Measurements from ENCODE around the gene EDIL3. TPM values are rescaled to one million over a fixed set of nuclear protein-coding genes. Genes with fewer than 3 reads are reported as not detected.

Gene EDIL3
- total RNA-seq, 4 donors from 2014 or later, result 12.2 to 26.9 (median 16.1) TPM

DNA sequence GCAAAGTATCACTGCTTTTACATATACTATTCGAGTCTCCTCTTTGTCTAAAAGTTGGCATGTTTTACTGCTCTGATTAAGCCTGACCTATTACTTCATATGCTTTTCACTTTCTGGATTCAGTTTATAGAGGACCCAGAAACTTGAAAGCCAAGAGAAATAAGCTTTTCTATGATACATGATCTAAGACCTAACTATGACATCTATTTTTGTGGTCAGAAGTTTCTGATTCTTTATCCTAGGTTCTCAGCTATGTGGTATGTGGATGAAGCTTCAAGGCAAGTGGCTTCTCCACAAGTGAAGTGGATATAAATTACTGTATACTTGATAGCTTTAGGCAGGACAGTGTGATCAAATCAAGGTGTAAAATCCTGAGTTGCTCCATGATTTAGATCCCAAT lies 6.3 kb downstream of the EDIL3 start:
- H3K9me3 ChIP-seq, result no peaks in the 10 kb centered on the region
- TF ChIP-seq EP300 (IDR thresholded peaks at IDR 0.05), result no peak
- no peak for TF ChIP-seq POLR2AphosphoS5 (IDR thresholded peaks at IDR 0.05)
- TF ChIP-seq, protein P1, sequence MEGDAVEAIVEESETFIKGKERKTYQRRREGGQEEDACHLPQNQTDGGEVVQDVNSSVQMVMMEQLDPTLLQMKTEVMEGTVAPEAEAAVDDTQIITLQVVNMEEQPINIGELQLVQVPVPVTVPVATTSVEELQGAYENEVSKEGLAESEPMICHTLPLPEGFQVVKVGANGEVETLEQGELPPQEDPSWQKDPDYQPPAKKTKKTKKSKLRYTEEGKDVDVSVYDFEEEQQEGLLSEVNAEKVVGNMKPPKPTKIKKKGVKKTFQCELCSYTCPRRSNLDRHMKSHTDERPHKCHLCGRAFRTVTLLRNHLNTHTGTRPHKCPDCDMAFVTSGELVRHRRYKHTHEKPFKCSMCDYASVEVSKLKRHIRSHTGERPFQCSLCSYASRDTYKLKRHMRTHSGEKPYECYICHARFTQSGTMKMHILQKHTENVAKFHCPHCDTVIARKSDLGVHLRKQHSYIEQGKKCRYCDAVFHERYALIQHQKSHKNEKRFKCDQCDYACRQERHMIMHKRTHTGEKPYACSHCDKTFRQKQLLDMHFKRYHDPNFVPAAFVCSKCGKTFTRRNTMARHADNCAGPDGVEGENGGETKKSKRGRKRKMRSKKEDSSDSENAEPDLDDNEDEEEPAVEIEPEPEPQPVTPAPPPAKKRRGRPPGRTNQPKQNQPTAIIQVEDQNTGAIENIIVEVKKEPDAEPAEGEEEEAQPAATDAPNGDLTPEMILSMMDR (IDR thresholded peaks at IDR 0.05), result no peak
- TF ChIP-seq POLR2A (IDR thresholded peaks at IDR 0.05), result no peak
- 22 to 36% methylated on average over 1 of the region's 1 CpG for WGBS, 2 donors (ENCODE audit: low coverage in 1 of 2)
- ATAC-seq, result no peak
- H3K36me3 ChIP-seq, result no peaks in the 10 kb centered on the region
- peaks cover 23% of the 10 kb centered on the region for H3K27me3 ChIP-seq
- H3K27ac ChIP-seq, result no peak overlapping the region
- H3K4me3 ChIP-seq, result no peak overlapping the region
- H3K4me1 ChIP-seq, result peaks cover 0 to 17% (median 0%) of the 10 kb centered on the region in 3 donors

DNA sequence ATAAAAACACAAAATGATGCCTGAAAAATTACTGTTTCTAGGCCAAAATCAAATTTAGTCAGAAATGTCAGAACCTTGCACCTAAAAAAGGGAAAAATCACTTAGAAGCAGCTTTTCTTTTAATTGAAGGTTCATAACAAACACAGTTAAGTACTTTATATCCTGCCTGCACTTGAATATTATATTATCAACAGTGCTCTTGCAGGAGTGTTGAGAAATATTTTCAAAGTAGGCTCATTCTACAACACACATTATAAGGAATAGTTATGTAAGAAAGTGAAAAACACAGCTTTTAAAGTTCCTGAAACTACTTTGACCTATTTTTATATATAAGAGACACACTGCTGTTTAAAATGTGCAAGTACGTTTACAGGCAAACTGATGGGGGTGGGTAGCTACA lies 8.3 kb downstream of the EDIL3 start:
- ATAC-seq, result no peak
- Histone ChIP-seq H3K4me3 (no peak overlapping the region), H3K4me1 (no peaks in the 10 kb centered on the region), H3K27me3 (peaks cover 4% of the 10 kb centered on the region), H3K36me3 (no peaks in the 10 kb centered on the region), H3K27ac (no peak overlapping the region), H3K9me3 (no peaks in the 10 kb centered on the region)
- WGBS, 2 donors (ENCODE audit: low coverage in 1 of 2), result 64 to 68% methylated on average over 1 of the region's 1 CpG
- TF ChIP-seq POLR2AphosphoS5 (IDR thresholded peaks at IDR 0.05) (no peak), EP300 (IDR thresholded peaks at IDR 0.05) (no peak), POLR2A (IDR thresholded peaks at IDR 0.05) (no peak)
- TF ChIP-seq, protein P1 (IDR thresholded peaks at IDR 0.05), result no peak

DNA sequence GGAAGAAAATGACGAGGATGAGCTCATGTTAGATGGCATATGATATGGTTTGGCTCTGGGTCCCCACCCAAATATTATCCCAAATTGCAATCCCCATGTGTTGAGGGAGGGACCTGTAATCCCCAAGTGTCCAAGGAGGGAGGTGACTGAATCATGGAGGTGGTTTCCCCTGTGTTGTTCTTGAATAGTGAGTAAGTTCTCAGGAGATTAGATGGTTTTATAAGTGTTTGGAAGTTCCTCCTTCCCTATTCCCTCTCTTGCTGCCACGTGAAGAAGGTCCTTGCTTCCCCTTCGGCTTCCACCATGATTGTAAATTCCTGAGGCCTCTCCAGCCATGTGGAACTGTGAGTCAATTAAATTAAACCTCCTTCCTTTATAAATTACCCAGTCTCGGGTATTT lies 10.1 kb downstream of the EDIL3 start:
- Histone ChIP-seq H3K27ac (no peak overlapping the region), H3K36me3 (no peaks in the 10 kb centered on the region), H3K4me3 (no peak overlapping the region), H3K4me1 (no peaks in the 10 kb centered on the region), H3K27me3 (no peaks in the 10 kb centered on the region), H3K9me3 (no peaks in the 10 kb centered on the region)
- TF ChIP-seq POLR2A (IDR thresholded peaks at IDR 0.05) (no peak), EP300 (IDR thresholded peaks at IDR 0.05) (no peak), POLR2AphosphoS5 (IDR thresholded peaks at IDR 0.05) (no peak)
- TF ChIP-seq, protein P1 (IDR thresholded peaks at IDR 0.05), result no peak
- ATAC-seq, result no peak
- 91 to 100% methylated on average over 4 of the region's 4 CpGs for WGBS, 2 donors (ENCODE audit: low coverage in 1 of 2)

DNA sequence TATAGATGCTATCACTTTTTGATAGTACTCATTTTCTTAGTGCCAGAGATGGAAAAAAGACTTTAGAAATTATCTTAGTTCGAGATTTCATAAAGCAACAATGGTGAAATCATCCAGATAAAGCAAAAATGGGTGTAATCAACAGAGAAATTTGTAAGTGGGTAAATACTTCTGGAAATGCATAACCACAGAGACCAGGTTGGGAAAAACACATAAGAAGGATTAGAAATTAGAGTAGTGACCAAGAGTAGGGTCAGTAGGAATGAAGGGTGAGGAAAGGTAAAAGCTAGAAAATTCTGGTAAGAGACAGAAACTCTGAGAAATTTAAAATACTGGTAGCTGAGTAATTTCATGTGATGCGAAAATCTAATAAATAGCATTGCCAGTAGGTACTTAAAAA lies 11.2 kb downstream of the EDIL3 start:
- H3K4me3 ChIP-seq, result no peak overlapping the region
- TF ChIP-seq POLR2AphosphoS5 (IDR thresholded peaks at IDR 0.05) (no peak), EP300 (IDR thresholded peaks at IDR 0.05) (no peak), POLR2A (IDR thresholded peaks at IDR 0.05) (no peak)
- TF ChIP-seq, protein P1 (IDR thresholded peaks at IDR 0.05), result no peak
- no peaks in the 10 kb centered on the region for H3K36me3 ChIP-seq
- H3K4me1 ChIP-seq, result no peaks in the 10 kb centered on the region
- H3K27ac ChIP-seq, result no peak overlapping the region
- 90% methylated on average over 2 of the region's 2 CpGs for WGBS, 2 donors (ENCODE audit: low coverage in 1 of 2)
- no peaks in the 10 kb centered on the region for H3K27me3 ChIP-seq
- ATAC-seq, result no peak
- H3K9me3 ChIP-seq, result no peaks in the 10 kb centered on the region

DNA sequence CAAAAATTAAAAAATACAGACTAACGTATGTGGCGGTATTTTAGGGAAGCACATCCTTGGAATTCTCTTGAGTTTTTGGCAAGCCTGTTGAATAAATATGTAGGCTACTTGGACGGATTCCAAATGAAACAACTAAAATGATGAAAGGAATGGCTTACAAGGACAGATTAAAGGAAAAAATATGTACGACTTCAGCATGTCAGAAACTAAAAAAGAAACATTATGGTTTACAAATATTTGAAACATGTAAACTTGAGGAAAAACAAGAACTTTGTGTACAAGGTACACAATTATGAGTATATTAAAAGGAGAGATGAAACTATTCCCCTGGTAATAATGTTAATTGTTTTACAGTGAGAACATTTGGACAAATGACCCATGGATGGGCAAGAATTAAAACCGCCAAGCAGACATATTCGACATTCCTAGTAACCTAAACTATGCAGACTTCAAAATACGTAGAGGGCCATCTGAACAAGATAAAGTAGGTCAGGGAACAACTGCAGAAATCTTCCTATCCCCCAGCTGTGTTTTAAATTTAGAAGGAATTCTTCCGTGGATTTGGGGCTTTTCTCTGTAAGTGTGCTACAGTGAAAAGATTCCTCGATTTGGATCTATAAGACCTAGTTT lies 12.5 kb downstream of the EDIL3 start:
- Histone ChIP-seq H3K4me1 (no peaks in the 10 kb centered on the region), H3K9me3 (no peaks in the 10 kb centered on the region), H3K27me3 (no peaks in the 10 kb centered on the region), H3K36me3 (no peaks in the 10 kb centered on the region), H3K4me3 (no peak overlapping the region), H3K27ac (no peak overlapping the region)
- ATAC-seq, result no peak
- TF ChIP-seq POLR2AphosphoS5 (IDR thresholded peaks at IDR 0.05) (no peak), POLR2A (IDR thresholded peaks at IDR 0.05) (no peak), EP300 (IDR thresholded peaks at IDR 0.05) (no peak)
- TF ChIP-seq, protein P1 (IDR thresholded peaks at IDR 0.05), result no peak
- 28 to 56% methylated on average over 8 to 9 of the region's 9 CpGs for WGBS, 2 donors (ENCODE audit: low coverage in 1 of 2)

Data from gastroesophageal sphincter (tissue), 4 donors.